ENCODE data around the gene TAC3. TPM values are rescaled to one million over a fixed set of nuclear protein-coding genes. Genes with fewer than 3 reads are reported as not detected.
"Not testable (repeated sequence)": the region's sequence is repeated elsewhere in the genome, so short reads cannot be mapped to it uniquely, and the experiment has no call there.

Gene TAC3
- total RNA-seq, 1 donor from 2014 or later: not detected

DNA sequence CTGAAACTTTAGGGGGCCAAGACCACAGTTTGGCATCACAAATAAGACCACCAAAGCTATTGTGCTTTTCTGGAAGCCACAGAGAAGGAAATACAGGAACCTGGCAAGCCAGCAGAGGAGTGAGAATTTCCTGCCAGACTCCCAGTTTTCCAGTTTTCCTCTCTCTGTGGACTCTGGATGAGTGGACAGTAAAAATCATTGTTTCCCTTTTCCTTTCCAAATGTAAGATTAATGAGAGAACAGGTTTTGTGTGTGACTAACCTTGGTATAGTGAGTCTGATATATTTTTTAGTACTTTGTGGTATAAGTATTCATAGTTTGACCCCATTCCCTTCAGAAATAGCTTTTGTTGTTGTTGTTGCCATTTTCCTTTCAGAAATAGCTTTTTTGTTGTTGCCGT lies 2.6 kb upstream of the TAC3 start:
- no peak overlapping the region for H3K4me3 Mint-ChIP-seq (ENCODE audit: unreplicated experiment)
- TF ChIP-seq, protein P1, sequence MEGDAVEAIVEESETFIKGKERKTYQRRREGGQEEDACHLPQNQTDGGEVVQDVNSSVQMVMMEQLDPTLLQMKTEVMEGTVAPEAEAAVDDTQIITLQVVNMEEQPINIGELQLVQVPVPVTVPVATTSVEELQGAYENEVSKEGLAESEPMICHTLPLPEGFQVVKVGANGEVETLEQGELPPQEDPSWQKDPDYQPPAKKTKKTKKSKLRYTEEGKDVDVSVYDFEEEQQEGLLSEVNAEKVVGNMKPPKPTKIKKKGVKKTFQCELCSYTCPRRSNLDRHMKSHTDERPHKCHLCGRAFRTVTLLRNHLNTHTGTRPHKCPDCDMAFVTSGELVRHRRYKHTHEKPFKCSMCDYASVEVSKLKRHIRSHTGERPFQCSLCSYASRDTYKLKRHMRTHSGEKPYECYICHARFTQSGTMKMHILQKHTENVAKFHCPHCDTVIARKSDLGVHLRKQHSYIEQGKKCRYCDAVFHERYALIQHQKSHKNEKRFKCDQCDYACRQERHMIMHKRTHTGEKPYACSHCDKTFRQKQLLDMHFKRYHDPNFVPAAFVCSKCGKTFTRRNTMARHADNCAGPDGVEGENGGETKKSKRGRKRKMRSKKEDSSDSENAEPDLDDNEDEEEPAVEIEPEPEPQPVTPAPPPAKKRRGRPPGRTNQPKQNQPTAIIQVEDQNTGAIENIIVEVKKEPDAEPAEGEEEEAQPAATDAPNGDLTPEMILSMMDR (IDR thresholded peaks at IDR 0.05): no peak
- H3K9me3 Mint-ChIP-seq (ENCODE audit: low read depth): no peaks in the 10 kb centered on the region
- DNase-seq (ENCODE audit: low spot score): no peak
- no peak overlapping the region for H3K27ac Mint-ChIP-seq (ENCODE audit: unreplicated experiment)
- no peaks in the 10 kb centered on the region for H3K4me1 Mint-ChIP-seq (ENCODE audit: low read depth)
- peaks cover 25% of the 10 kb centered on the region for H3K27me3 Mint-ChIP-seq (ENCODE audit: low read depth)
- H3K36me3 Mint-ChIP-seq (ENCODE audit: low read depth): peaks cover 2% of the 10 kb centered on the region

DNA sequence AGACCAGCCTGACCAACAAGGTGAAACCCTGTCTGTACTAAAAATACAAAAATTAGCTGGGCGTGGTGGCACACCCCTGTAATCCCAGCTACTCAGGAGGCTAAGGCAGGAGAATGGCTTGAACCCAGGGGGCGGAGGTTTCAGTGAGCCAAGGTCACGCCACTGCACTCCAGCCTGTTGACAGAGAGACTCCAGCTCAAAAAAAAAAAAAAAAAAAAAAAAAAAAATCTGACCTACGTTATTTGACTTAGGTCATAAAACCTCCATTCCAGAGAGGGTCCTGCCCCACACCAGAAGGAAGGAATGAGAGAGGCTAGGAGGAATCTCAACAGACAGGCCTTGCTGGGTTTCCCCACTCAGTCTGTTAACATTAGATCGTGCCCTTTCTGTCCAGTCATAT lies 2.0 kb upstream of the TAC3 start:
- H3K4me1 Mint-ChIP-seq (ENCODE audit: low read depth); H3K36me3 Mint-ChIP-seq (ENCODE audit: low read depth); H3K4me3 Mint-ChIP-seq (ENCODE audit: unreplicated experiment); DNase-seq (ENCODE audit: low spot score); H3K9me3 Mint-ChIP-seq (ENCODE audit: low read depth); H3K27ac Mint-ChIP-seq (ENCODE audit: unreplicated experiment): not testable (repeated sequence)
- peaks cover 28% of the 10 kb centered on the region for H3K27me3 Mint-ChIP-seq (ENCODE audit: low read depth)

DNA sequence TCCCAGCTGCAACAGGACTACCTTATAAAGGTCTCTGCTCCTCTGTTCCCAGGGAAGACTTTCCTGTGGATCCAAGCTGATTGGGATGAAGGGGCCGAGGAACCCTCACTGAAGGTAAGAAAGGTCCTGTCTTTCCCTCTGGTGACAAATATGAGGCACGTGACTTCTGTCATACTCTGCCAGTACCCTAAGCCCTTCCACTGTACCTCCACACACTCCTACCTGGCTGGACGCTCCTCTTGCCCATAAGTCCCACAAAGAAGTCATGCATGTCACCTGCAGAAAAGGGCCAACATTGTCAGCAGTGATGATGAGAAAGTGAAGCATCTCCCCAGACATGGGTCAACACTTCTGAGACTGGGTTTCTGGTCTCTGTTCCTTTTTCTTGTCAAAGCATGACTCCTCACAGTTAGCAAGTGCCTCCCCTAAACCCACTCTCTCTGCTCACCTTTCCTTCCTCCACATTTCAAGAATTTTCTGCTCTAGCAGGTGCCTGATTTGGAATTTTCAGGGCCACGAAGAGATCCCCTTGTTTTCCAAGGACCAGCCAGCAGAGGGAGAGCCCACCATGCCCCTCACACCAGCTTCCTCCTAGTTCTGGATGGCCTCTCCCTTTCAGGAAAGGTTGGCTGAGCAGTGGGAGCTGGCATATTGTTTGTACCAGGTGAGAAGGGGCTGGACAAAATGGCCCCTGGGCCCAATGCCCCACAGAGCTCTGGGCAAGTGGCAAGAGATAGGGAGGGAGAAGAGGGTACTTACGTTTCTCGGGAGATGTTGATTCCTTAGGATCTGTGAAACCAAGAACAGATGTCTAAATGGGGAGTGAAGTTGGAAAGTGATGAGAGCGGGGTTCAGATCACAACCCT lies 3.5 kb downstream of the TAC3 start:
- peaks cover 39% of the 10 kb centered on the region for H3K27me3 Mint-ChIP-seq (ENCODE audit: low read depth)
- peaks cover 3% of the 10 kb centered on the region for H3K36me3 Mint-ChIP-seq (ENCODE audit: low read depth)
- H3K27ac Mint-ChIP-seq (ENCODE audit: unreplicated experiment): no peak overlapping the region
- H3K4me3 Mint-ChIP-seq (ENCODE audit: unreplicated experiment): no peak overlapping the region
- peaks cover 11% of the 10 kb centered on the region for H3K4me1 Mint-ChIP-seq (ENCODE audit: low read depth)
- TF ChIP-seq, protein P1 (IDR thresholded peaks at IDR 0.05): no peak
- DNase-seq (ENCODE audit: low spot score): no peak
- no peaks in the 10 kb centered on the region for H3K9me3 Mint-ChIP-seq (ENCODE audit: low read depth)

DNA sequence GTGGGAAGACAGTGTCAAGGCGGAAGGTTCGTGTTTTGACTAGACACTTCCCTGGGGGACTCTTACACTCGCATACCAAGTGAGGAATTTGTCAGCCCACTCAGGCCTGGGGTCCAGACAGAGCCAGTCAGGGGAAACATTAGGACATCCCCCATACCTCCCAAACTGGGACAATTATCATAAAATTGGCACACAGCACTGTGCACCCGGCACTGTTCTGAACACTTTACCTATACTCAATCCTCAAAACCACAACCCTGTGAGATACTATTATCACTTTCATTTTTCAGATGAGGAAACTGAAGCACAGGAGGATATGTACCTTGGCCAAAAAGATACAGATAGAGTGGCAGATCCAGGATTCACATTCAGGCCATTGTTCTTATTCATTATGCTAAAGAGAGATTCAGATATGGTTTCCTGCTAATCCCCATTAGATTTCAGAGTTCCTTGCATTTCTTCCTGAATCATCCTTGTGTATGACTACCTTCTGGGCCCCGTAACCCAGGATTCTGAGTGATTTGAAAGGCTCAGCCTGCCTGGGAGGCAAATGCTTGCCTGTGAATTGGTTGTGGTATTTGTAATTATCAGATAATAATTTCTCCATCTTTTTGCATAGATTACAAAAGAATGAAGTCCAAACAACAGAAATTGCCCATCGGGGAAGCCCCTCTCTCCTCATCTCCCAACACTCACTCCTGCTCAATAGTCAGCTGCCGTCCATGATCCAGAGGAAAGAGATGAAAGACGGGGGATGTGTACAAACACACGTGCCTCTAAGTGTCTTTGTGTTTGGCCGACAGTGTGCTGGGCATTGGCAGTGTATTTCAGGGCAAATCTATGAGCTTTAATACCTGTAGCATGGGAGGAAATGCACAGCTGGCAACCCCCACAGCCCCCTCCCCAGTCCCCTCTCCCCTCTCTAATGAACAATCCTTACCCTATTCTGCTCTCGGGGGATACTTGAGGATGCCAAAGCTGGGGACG lies 4.6 kb downstream of the TAC3 start:
- Mint-ChIP-seq H3K27ac (ENCODE audit: unreplicated experiment) (no peak overlapping the region), H3K4me1 (ENCODE audit: low read depth) (peaks cover 13% of the 10 kb centered on the region), H3K36me3 (ENCODE audit: low read depth) (peaks cover 3% of the 10 kb centered on the region), H3K27me3 (ENCODE audit: low read depth) (peaks cover 39% of the 10 kb centered on the region), H3K4me3 (ENCODE audit: unreplicated experiment) (no peak overlapping the region), H3K9me3 (ENCODE audit: low read depth) (no peaks in the 10 kb centered on the region)
- DNase-seq (ENCODE audit: low spot score): no peak
- TF ChIP-seq, protein P1 (IDR thresholded peaks at IDR 0.05): no peak

DNA sequence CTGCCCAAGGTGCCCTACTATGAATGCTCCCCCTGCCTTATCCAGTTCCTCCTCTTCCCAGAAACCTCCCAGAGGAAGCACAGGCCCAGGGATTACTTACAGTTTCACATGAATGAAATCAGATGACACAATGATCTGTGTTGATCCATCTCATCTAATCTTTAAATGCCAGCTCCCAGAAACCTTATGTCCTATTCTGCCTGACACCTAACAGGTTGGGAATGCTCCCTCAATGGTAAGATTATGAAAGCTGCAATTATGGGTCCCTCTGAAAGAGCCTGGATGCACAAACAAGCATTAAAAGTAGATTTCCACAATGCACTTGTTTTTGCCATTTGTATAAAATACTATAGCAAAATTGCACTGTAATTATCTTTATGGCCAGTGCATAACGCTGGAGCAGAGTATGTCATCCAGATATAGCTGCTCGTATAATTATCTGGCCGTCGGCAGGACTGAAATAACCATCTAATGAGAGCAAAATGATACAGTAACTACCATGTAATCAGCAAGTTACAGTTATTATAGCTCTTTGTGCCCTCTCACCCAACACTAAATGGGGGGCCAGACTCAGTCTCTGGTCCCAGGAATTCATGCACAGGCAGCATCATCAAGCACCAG lies 5.6 kb downstream of the TAC3 start:
- TF ChIP-seq, protein P1 (IDR thresholded peaks at IDR 0.05): no peak
- no peak for DNase-seq (ENCODE audit: low spot score)
- Mint-ChIP-seq H3K27ac (ENCODE audit: unreplicated experiment) (no peak overlapping the region), H3K36me3 (ENCODE audit: low read depth) (peaks cover 3% of the 10 kb centered on the region), H3K4me3 (ENCODE audit: unreplicated experiment) (no peak overlapping the region), H3K27me3 (ENCODE audit: low read depth) (peaks cover 34% of the 10 kb centered on the region), H3K4me1 (ENCODE audit: low read depth) (peaks cover 17% of the 10 kb centered on the region), H3K9me3 (ENCODE audit: low read depth) (no peaks in the 10 kb centered on the region)
